Cerebellar nuclear complex (tissue), 1 donor: ENCODE data around the gene TUT4.
A peak's percentile ranks its signal among the peaks of the same experiment; 100 is the strongest.

Experiments
- DNase-seq, 2 experiments: peaks; one replicate each; lab custom pipeline; 2025; lab: John Stamatoyannopoulos, UW

Gene TUT4

GRCh38 chr1:52404116-52404974 is 148.5 kb downstream of the TUT4 start, which contains the start of the genes ORC1 and PRPF38A:
Gene ORC1, minus strand, starts transcription at chr1:52404423. Its CDS starts 2,200 bp downstream, at chr1:52402223.
Gene PRPF38A, plus strand, starts transcription at chr1:52404602. Its CDS starts 148 bp downstream, at chr1:52404750.
- peak; percentile 87 to 94 for DNase-seq

GRCh38 chr1:52403566-52404115 is 149.3 kb downstream of the TUT4 start:
- no peak for DNase-seq

GRCh38 chr1:52402860-52403240 is 150.0 kb downstream of the TUT4 start:
- DNase-seq: no peak

GRCh38 chr1:52400131-52400530 is 152.8 kb downstream of the TUT4 start:
- no peak for DNase-seq

GRCh38 chr1:52399629-52400028 is 153.3 kb downstream of the TUT4 start:
- no peak for DNase-seq

- no peak for DNase-seq
These were observed 159.7 kb downstream of the TUT4 start for GRCh38 chr1:52393174-52393573.

GRCh38 chr1:52386458-52386857 is 166.4 kb downstream of the TUT4 start:
- DNase-seq: no peak

- DNase-seq: no peak
These were observed 167.5 kb downstream of the TUT4 start for GRCh38 chr1:52385376-52385775.
